Type B pancreatic cell (in vitro differentiated cells): ENCODE measurements around the gene NAT9. TPM values are rescaled to one million over a fixed set of nuclear protein-coding genes. Genes with fewer than 3 reads are reported as not detected.

Experiments used
- DNase-seq: peaks from one replicate; pipeline ENCODE4 v3.0.0; 2021; ENCODE audit warnings: mixed read lengths; ENCODE audit not compliant: unreplicated experiment; ENCODE audit errors: extremely low spot score
- H3K27ac Mint-ChIP-seq: 2 replicates; pipeline ENCODE4 v1.8.0; 2021; ENCODE audit warnings: mild to moderate bottlenecking, mixed read lengths
- H3K27me3 Mint-ChIP-seq: 2 replicates; pipeline ENCODE4 v1.8.0; 2021; ENCODE audit warnings: mixed read lengths
- H3K36me3 Mint-ChIP-seq: 2 replicates; pipeline ENCODE4 v1.8.0; 2021; ENCODE audit warnings: mixed read lengths
- H3K4me1 Mint-ChIP-seq: one replicate; pipeline ENCODE4 v1.8.0; 2021; ENCODE audit warnings: mixed read lengths; ENCODE audit not compliant: unreplicated experiment
- H3K4me3 Mint-ChIP-seq: 2 replicates; pipeline ENCODE4 v1.8.0; 2021; ENCODE audit warnings: mild to moderate bottlenecking, mixed read lengths
- H3K9me3 Mint-ChIP-seq: 2 replicates; pipeline ENCODE4 v1.8.0; 2021; ENCODE audit warnings: mixed read lengths
- CTCF ChIP-seq: fragments of 200-600 bp; sonication (generic); conservative IDR thresholded peaks from 2 replicates; pipeline ENCODE4 v1.5.0; 2021; ENCODE audit warnings: antibody characterized with exemption, mild to moderate bottlenecking
- long read RNA-seq: library from polyadenylated mRNA; unstranded; transcript quantifications from one replicate; pipeline ENCODE4 v2.0.0, GENCODE V29; 2020
- total RNA-seq: library from RNA; stranded (reverse); gene quantifications from 2 replicates; pipeline ENCODE4 v1.2.1, GENCODE V29; 2021; ENCODE audit warnings: low replicate concordance

The NAT9 gene, protein sequence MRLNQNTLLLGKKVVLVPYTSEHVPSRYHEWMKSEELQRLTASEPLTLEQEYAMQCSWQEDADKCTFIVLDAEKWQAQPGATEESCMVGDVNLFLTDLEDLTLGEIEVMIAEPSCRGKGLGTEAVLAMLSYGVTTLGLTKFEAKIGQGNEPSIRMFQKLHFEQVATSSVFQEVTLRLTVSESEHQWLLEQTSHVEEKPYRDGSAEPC
- total RNA-seq: 54.7 and 67.2 TPM in 2 replicates
- long read RNA-seq, transcript NAT9-210 (7 exons, 1,860 nt): major isoform, 48 of 130 reads
- long read RNA-seq, transcript NAT9-201 (7 exons, 1,875 nt): minor isoform, 31 of 130 reads
- long read RNA-seq, partial matches to known transcripts: 4 of 130 reads
- long read RNA-seq, other reads (novel, unspliced or antisense): 37 of 130 reads

DNA sequence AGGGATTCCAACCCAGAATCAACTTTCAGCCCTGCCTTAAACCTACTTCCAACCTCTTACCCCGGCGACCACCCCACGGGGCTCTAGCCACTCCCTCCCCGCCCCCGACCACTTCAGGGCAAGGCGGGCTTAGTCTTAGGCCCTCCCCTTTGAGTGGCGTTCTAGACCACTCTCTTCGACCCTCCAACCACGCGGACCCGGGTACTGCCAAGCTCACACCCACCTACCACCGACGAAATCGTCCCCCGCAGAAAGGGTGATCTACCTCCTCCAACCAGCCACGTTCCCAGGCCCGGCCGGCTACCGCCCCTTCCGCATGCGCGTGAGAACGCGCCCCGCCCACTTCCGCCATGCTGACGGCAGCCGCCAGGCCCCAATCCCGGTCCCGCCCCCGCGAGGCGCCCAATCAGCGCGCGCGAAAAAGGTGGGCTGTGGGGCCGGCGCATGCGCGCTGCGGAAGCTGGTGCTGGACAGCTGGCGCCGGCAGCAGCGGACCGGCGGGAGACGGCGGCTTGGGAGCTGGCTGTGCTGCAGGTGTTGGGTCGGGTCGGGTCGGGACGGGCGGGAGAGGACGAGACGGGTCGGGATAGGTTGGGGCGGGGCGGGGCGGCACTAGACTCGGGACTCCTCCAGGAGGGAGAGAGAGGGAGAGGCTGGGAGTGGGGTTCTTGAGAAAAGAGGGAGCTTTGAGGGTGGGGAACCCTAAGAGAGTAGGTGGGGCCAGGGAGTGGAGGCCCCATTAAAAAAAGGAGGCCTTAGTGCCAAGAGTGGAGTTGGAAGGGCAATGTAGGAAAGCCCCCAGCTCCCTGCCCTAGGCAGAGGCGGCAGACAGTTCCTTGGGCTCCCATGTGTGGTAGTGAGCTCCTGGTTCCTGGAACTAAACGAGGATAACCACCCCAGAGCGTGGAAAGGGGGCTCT is at the start of gene NAT9:
TSS of gene NAT9 (minus strand) at position 302 of the 919 bp plus-strand sequence. CDS start 647 bp downstream, outside the sequence.
- H3K36me3 Mint-ChIP-seq: peaks cover 14% of the 10 kb centered on the region
- H3K4me1 Mint-ChIP-seq: peaks cover 22% of the 10 kb centered on the region
- DNase-seq: peak; percentile 99
- H3K4me3 Mint-ChIP-seq: peak within 1 kb of the TSS; percentile 98
- TF ChIP-seq CTCF: no peak
- no peaks in the 10 kb centered on the region for H3K9me3 Mint-ChIP-seq
- peak within 1 kb of the TSS; percentile 88 for H3K27ac Mint-ChIP-seq
- H3K27me3 Mint-ChIP-seq: no peaks in the 10 kb centered on the region

DNA sequence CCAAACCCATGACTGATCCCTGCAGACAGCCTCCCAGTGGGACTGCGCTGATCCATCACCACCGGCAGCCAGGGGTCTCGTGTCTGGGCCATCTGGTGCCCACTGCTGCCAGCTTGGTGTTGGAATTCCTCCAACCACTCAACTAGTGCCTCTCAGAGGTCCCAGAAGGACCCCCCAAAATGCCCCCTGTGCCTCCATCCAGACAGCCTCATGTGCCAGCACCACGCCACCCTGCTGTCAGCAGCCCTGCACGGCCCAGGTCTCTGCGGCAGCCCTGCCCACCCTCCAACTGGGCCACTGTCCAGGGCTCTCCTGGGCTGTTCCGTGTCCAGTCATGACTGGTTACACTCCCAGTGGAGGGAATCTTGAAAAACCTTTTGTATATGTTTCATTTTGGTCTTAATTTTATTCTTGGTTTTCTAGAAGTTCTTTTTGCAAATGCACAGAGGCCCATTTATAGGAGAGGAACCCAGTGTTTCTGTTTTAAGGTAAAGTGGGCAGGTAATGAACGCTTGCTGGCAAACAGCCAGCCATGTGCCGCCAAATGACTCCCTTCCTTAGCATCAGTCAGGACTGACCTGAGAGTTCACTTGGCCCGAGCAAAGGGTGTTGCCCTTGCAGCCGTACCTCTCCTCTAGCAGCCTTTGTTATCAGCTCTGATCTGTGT is 48.9 kb upstream of the NAT9 start:
- no peak overlapping the region for H3K4me3 Mint-ChIP-seq
- no peaks in the 10 kb centered on the region for H3K36me3 Mint-ChIP-seq
- H3K27me3 Mint-ChIP-seq: no peaks in the 10 kb centered on the region

DNA sequence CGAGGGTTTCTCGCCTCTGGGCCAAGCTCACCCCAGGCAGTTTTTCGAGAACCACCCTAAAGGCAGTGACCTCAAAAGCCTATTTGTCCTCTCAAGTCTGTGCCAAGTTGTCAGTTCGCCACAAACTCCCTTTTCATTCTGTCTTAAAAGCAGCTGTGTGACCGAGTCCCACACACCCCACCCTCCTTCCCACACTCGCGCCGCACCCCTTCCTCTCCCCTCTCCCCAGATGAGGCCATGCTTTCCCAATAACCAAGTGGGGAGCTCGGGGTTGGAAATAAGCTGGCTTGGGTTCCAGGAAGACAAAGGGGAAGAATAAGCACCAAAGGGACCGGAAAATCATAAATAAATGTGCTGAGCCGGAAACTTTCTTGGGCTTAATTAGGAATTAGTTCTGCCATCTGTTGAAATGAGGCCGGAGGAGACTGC is 46.8 kb upstream of the NAT9 start:
- no peak for DNase-seq
- H3K27ac Mint-ChIP-seq: no peak overlapping the region
- no peak for TF ChIP-seq CTCF
- no peak overlapping the region for H3K4me3 Mint-ChIP-seq
- H3K36me3 Mint-ChIP-seq: no peaks in the 10 kb centered on the region
- H3K4me1 Mint-ChIP-seq: peaks cover 21% of the 10 kb centered on the region
- H3K9me3 Mint-ChIP-seq: no peaks in the 10 kb centered on the region
- H3K27me3 Mint-ChIP-seq: no peaks in the 10 kb centered on the region

More for the DNA sequence above, 48.9 kb upstream of the NAT9 start:
- H3K9me3 Mint-ChIP-seq: no peaks in the 10 kb centered on the region
- no peak for TF ChIP-seq CTCF
- peaks cover 21% of the 10 kb centered on the region for H3K4me1 Mint-ChIP-seq
- no peak overlapping the region for H3K27ac Mint-ChIP-seq
- no peak for DNase-seq

GRCh38 chr17:74822335-74822938 is 46.3 kb upstream of the NAT9 start:
- H3K27ac Mint-ChIP-seq: no peak overlapping the region

More at GRCh38 chr17:74822335-74822938, 46.3 kb upstream of the NAT9 start:
- H3K9me3 Mint-ChIP-seq: no peaks in the 10 kb centered on the region
- H3K4me3 Mint-ChIP-seq: no peak overlapping the region
- H3K27me3 Mint-ChIP-seq: no peaks in the 10 kb centered on the region
- peaks cover 21% of the 10 kb centered on the region for H3K4me1 Mint-ChIP-seq
- DNase-seq: no peak
- no peaks in the 10 kb centered on the region for H3K36me3 Mint-ChIP-seq
- TF ChIP-seq CTCF: no peak
